ENCODE data around the gene WSCD2. TPM values are rescaled to one million over a fixed set of nuclear protein-coding genes. Genes with fewer than 3 reads are reported as not detected.

WSCD2 gene
- polyA plus RNA-seq, 1 experiment: not detected

- no peak for DNase-seq (ENCODE audit: low read depth)
- POLR2A ChIA-PET: no interaction called here
- no peaks in the 10 kb centered on the region for H3K36me3 ChIP-seq (ENCODE audit: control insufficient read depth, insufficient read depth, low read length)
- no peaks in the 10 kb centered on the region for H3K27me3 ChIP-seq (ENCODE audit: control insufficient read depth, insufficient read depth, low read length)
- TF ChIP-seq CTCF (IDR thresholded peaks at IDR 0.05; ENCODE audit: insufficient read depth, low read depth, low read length): no peak
- CTCF ChIA-PET: no interaction called here
- no peak overlapping the region for H3K4me3 ChIP-seq (ENCODE audit: low read depth, low read length)
Measured at GRCh38 chr12:108090107-108090899, 38.8 kb upstream of the WSCD2 start.

- no peak for TF ChIP-seq CTCF (IDR thresholded peaks at IDR 0.05; ENCODE audit: insufficient read depth, low read depth, low read length)
- ChIA-PET POLR2A (no interaction called here), CTCF (no interaction called here)
- H3K4me3 ChIP-seq (ENCODE audit: low read depth, low read length): no peak overlapping the region
- H3K27me3 ChIP-seq (ENCODE audit: control insufficient read depth, insufficient read depth, low read length): no peaks in the 10 kb centered on the region
- no peaks in the 10 kb centered on the region for H3K36me3 ChIP-seq (ENCODE audit: control insufficient read depth, insufficient read depth, low read length)
- no peak for DNase-seq (ENCODE audit: low read depth)
Measured at GRCh38 chr12:108090932-108091678, 38.0 kb upstream of the WSCD2 start.

DNA sequence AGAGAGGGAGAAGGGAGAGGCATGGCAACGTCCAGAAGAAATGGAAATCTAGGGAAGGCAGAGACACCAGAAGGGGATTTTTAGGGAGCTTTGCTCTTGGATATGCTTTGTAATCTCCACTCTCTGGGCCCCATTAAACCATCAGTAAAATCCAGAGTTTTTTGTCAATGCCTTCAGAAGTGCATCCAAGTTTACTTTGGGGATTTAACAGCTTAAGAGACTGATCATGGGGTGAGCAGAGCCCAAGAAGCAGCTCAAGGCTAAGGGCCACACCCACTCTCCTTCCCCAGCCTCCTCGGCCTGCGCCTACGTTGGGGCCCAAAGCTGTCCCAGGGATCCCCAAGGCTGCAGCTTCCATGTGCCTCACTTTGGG is 37.4 kb upstream of the WSCD2 start:
- CTCF ChIA-PET: no interaction called here
- POLR2A ChIA-PET: no interaction called here
- no peak for TF ChIP-seq CTCF (IDR thresholded peaks at IDR 0.05; ENCODE audit: insufficient read depth, low read depth, low read length)
- H3K27me3 ChIP-seq (ENCODE audit: control insufficient read depth, insufficient read depth, low read length): no peaks in the 10 kb centered on the region
- H3K36me3 ChIP-seq (ENCODE audit: control insufficient read depth, insufficient read depth, low read length): no peaks in the 10 kb centered on the region
- no peak overlapping the region for H3K4me3 ChIP-seq (ENCODE audit: low read depth, low read length)
- DNase-seq (ENCODE audit: low read depth): no peak

- POLR2A ChIA-PET: no interaction called here
- H3K27me3 ChIP-seq (ENCODE audit: control insufficient read depth, insufficient read depth, low read length): no peaks in the 10 kb centered on the region
- no peaks in the 10 kb centered on the region for H3K36me3 ChIP-seq (ENCODE audit: control insufficient read depth, insufficient read depth, low read length)
- TF ChIP-seq CTCF (IDR thresholded peaks at IDR 0.05; ENCODE audit: insufficient read depth, low read depth, low read length): no peak
- no peak overlapping the region for H3K4me3 ChIP-seq (ENCODE audit: low read depth, low read length)
- no peak for DNase-seq (ENCODE audit: low read depth)
- CTCF ChIA-PET: no interaction called here
Measured at GRCh38 chr12:108093209-108093608, 35.9 kb upstream of the WSCD2 start.

DNA sequence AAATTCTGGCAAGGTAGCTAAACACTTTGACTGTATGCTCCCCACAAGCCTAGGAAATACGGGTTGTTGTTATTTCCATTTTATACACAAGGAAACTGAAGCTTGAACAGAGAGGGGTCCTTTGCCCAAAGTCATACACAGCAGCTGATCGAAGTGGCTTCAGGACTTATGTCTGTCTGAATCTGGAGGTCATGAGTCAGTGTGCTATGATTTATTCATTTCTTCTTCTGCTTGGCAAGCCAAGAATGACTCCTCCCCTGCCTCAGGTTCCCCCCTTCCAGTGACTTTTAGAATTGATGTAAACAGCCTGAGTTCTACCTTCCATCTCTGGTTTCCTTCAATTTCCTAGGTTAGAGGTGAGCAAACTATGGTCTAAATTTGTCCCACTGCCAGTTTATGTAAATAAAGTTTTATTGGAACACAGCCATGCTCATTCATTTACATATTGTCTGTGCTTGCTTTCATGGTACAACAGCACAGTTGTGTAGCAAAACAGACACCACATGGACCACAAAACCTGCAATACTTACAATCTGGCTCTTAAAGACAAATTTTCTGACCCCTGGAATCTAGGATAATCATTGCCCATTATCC is 34.9 kb upstream of the WSCD2 start:
- POLR2A ChIA-PET: no interaction called here
- CTCF ChIA-PET: no interaction called here
- H3K36me3 ChIP-seq (ENCODE audit: control insufficient read depth, insufficient read depth, low read length): no peaks in the 10 kb centered on the region

More for the DNA sequence above, 34.9 kb upstream of the WSCD2 start:
- H3K4me3 ChIP-seq (ENCODE audit: low read depth, low read length): no peak overlapping the region
- no peak for DNase-seq (ENCODE audit: low read depth)
- no peaks in the 10 kb centered on the region for H3K27me3 ChIP-seq (ENCODE audit: control insufficient read depth, insufficient read depth, low read length)
- no peak for TF ChIP-seq CTCF (IDR thresholded peaks at IDR 0.05; ENCODE audit: insufficient read depth, low read depth, low read length)
